Spinal cord (tissue), 10 donors: Measurements from ENCODE around the gene DGKZ. TPM values are rescaled to one million over a fixed set of nuclear protein-coding genes. Genes with fewer than 3 reads are reported as not detected.
A peak's percentile ranks its signal among the peaks of the same experiment; 100 is the strongest.

Experiments used
- DNase-seq, 6 donors: peaks; one replicate each; pipeline versions ENCODE4 v3.0.0 to v3.0.0-alpha.2; 2013 to 2015; ENCODE audit warnings: low spot score in 6 of 6, low read depth in 4 of 6
- H3K27ac ChIP-seq: one replicate; pipeline ENCODE4 v1.5.1; 2013; ENCODE audit warnings: low read depth, low read length, control low read depth
- H3K27me3 ChIP-seq: one replicate; pipeline ENCODE4 v1.6.1; 2013; ENCODE audit warnings: low read length; ENCODE audit not compliant: control insufficient read depth, insufficient read depth
- H3K36me3 ChIP-seq: one replicate; pipeline ENCODE4 v1.6.1; 2013; ENCODE audit warnings: low read length; ENCODE audit not compliant: control insufficient read depth, insufficient read depth
- H3K4me1 ChIP-seq: one replicate; pipeline ENCODE4 v1.6.1; 2013; ENCODE audit warnings: low read length; ENCODE audit not compliant: control insufficient read depth, insufficient read depth
- H3K4me3 ChIP-seq: one replicate; pipeline ENCODE4 v1.5.1; 2013; ENCODE audit warnings: low read depth, low read length, control low read depth
- H3K9me3 ChIP-seq: one replicate; pipeline ENCODE4 v1.6.1; 2013; ENCODE audit warnings: low read length; ENCODE audit not compliant: control insufficient read depth, insufficient read depth
- WGBS: methylation state at CpG from one replicate; pipeline ENCODE4 v1.1.5; 2013; ENCODE audit warnings: missing lambda C conversion rate; ENCODE audit not compliant: insufficient coverage; 5-methylcytosine and 5-hydroxymethylcytosine counted together
- polyA plus RNA-seq, 2 donors: library from polyadenylated mRNA; unstranded; fragments of 120-200 nt; gene quantifications; one replicate each; pipeline ENCODE4 v1.2.1, GENCODE V29; 2013; ENCODE audit not compliant: insufficient read length in 2 of 2
- total RNA-seq, 2 donors: library from RNA; depleted of rRNA in 1 of 2; stranded (reverse); fragments of 120-200 nt in 1 of 2; fragments of >200 nt in 1 of 2; gene quantifications; one replicate each; pipeline versions ENCODE4 v1.2.3 to v1.2.4, GENCODE V29; 2013 to 2014
- donor health status: healthy.

DGKZ gene
- total and polyA plus RNA-seq, 4 donors, result 27.1 to 83.2 (median 53.9) TPM

DNA sequence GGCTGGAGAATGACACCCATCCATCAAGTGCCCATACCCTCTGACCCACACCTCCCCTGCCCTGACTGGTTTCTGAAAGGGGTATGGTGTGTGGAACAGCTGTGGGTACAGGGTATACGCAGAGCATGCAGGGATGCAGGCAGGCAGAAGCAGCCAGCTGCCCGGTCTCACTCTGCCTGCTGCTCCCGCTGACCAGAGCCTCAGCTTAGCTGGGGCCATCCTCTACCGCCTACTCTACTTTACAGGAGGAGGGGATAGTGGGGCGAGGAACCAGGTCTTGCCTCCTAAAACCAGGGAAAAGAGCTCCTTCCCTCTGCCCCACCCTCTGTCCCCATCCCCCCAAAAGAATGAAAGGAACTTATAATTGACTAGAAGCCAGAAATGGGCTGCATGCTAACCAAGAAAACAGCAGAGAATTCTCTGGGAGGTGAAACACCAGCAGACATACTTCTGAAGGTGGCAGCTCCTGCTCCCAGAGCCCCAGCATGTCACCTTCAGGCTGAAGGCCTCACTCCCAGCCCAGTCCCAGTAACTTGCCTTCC lies 57.3 kb downstream of the DGKZ start:
- Histone ChIP-seq H3K27ac (no peak overlapping the region), H3K36me3 (peaks cover 73% of the 10 kb centered on the region), H3K4me3 (no peak overlapping the region), H3K27me3 (no peaks in the 10 kb centered on the region), H3K9me3 (no peaks in the 10 kb centered on the region), H3K4me1 (peaks cover under 1% of the 10 kb centered on the region)
- WGBS, result 80% methylated on average over 1 of the region's 5 CpGs
- no peak for DNase-seq

DNA sequence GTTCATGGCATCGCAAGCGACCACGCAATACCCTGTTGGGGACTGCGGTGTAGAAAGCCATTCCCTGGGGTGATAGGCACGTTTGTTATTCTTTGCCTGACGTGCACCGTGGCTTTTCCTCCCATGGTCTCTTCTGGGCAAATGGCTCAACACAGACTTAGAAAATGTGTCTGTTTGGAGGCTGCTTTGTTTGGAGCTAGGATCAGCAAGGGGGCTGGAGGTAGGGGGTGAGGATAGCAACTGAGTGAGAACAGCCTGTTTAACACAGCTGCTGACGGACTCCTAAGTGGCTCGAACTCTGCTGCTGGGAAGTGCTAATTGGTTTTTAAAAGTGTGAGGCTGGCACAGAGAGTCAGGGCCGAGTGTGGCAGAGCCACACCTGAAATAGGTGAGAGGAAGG lies 60.4 kb downstream of the DGKZ start:
- DNase-seq, result no peak
- Histone ChIP-seq H3K4me3 (no peak overlapping the region), H3K27ac (no peak overlapping the region), H3K9me3 (no peaks in the 10 kb centered on the region), H3K4me1 (peaks cover 7% of the 10 kb centered on the region), H3K36me3 (peaks cover 62% of the 10 kb centered on the region), H3K27me3 (no peaks in the 10 kb centered on the region)
- WGBS, result 77% methylated on average over 10 of the region's 10 CpGs

DNA sequence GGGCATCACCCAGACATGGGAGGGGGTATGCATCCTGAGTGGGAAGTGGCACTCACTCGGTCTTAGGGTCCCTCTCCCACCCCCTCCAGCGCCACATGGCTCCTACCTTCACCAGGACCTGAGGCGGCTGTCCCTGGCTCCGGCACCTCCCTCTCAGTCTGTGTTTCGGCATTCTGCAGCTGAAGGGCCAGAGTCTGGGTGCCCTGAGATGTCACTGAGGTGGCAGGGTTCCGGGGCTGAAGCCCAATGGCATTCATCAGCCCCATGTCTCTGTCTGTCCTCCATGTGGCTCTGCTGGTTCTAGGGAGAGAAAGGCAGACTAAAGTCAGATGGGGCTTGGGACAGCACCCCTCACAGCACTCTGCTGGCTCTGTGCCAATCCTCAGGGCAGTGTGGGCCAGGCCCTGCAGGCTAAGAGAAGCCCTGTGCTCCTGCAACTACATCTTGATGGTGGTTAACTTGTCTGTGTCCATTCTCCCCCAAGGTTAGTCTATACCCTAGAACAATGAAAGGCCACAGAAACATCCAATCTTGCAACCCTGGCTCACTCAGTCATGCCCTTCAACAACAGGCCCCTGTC lies 61.2 kb downstream of the DGKZ start:
- DNase-seq, result no peak
- Histone ChIP-seq H3K36me3 (peaks cover 62% of the 10 kb centered on the region), H3K4me1 (peaks cover 7% of the 10 kb centered on the region), H3K27ac (no peak overlapping the region), H3K27me3 (no peaks in the 10 kb centered on the region), H3K4me3 (no peak overlapping the region), H3K9me3 (no peaks in the 10 kb centered on the region)
- 97% methylated on average over 5 of the region's 6 CpGs for WGBS

DNA sequence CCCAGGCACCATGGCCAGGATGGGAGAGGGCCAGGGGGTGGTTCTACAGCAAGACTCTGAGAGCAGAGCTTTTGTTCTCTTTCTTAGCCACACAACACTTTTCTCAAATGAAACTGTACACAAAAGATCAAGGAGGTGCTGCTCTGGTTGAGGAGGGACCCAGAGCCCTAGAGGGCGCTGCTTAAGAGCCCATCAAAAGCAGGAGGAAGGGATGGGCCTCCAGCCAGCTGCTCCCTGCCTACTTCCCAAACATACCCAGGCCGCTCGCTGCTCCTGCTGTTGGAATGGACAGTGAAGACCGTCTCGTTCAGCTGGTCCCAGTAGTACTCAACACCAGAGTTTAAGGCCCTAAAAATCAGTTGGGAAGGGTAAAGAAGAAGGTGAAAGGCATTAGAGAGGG lies 62.8 kb downstream of the DGKZ start:
- peaks cover 62% of the 10 kb centered on the region for H3K36me3 ChIP-seq

DNA sequence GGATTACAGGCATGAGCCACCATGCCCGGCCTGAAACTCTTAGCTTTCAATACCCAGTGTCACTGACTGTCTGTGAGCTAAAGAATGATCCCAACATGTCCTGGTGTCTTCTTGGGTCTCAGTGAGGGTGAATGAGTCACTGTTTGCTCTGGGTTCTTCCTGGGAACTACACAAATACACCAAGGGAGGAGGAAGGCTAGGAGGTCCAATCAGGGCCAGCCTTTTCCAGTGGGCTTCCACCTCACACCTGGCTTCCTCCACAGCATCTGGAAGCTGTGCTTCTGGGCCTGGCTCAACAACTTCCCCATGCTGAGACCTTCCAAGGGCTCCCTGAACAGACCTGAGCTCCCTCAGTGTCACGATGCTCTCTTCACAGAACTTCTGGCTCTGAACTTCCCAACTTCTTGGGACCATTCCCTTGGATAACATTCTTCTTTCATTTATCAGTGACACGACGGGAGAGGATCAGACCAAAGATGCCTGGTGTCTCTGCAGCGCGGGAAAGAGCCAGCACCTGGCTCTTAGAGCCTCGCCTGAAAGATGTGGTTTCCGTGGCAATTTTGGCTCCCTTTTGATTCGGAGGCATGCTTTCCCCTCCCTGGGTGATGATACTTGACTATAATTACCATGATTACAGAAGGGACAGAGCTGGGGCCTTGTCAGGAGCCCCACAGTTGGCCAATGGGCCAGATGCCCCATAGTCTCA lies 66.7 kb downstream of the DGKZ start:
- no peak for DNase-seq
- no peaks in the 10 kb centered on the region for H3K27me3 ChIP-seq
- 50% methylated on average over 8 of the region's 9 CpGs for WGBS
- no peaks in the 10 kb centered on the region for H3K9me3 ChIP-seq
- no peak overlapping the region for H3K4me3 ChIP-seq
- H3K4me1 ChIP-seq, result peaks cover 19% of the 10 kb centered on the region
- H3K36me3 ChIP-seq, result peaks cover 44% of the 10 kb centered on the region
- no peak overlapping the region for H3K27ac ChIP-seq

More for the DNA sequence above, 62.8 kb downstream of the DGKZ start:
- no peaks in the 10 kb centered on the region for H3K9me3 ChIP-seq
- H3K27ac ChIP-seq, result no peak overlapping the region
- H3K4me1 ChIP-seq, result peaks cover 19% of the 10 kb centered on the region
- H3K27me3 ChIP-seq, result no peaks in the 10 kb centered on the region
- no peak overlapping the region for H3K4me3 ChIP-seq
- DNase-seq, result peak in 1 of 6 donors; percentile 44
- 50% methylated on average over 1 of the region's 5 CpGs for WGBS

DNA sequence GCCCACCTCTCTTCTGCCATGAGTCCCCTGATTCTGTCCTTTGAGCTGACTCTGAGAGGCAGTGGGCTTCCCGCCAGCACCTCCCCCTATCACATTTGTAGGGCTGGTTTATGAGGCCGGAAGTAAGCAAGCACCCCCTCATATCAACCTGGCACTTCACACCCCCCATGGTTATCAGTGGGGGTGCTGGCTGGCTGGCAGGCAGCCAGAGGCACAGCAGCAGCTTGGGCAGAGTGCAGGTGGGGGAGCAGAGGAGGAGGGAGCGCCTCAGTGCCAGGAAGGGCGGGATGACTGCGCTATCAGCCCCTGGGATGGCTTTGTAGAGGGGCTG lies 67.2 kb downstream of the DGKZ start:
- Histone ChIP-seq H3K4me3 (no peak overlapping the region), H3K27me3 (no peaks in the 10 kb centered on the region), H3K36me3 (peaks cover 39% of the 10 kb centered on the region), H3K4me1 (peaks cover 19% of the 10 kb centered on the region), H3K9me3 (no peaks in the 10 kb centered on the region), H3K27ac (no peak overlapping the region)
- WGBS, result 77% methylated on average over 3 of the region's 5 CpGs
- peak in 2 of 6 donors; percentile 22 to 73 for DNase-seq

DNA sequence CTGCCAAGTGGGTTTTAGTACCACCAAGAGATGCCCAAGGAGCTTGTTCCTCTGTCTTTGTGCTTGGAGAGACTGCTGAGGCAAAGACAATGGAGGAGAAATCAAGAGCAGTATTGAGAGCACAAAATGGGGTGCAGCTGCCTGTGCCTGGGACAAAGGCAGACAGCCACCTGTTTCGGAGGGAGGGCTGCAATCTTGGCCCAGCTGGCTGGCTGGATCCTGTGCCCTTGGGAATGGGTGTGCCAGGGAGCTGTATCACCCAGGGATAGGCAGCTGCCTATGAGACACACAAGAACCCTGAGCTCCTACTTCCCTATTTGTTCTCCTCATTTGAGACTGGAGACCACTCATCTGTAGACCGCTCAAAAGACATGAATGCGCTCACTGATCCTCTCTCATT lies 67.6 kb downstream of the DGKZ start:
- peak in 1 of 6 donors; percentile 29 for DNase-seq
- H3K4me3 ChIP-seq, result no peak overlapping the region

DNA sequence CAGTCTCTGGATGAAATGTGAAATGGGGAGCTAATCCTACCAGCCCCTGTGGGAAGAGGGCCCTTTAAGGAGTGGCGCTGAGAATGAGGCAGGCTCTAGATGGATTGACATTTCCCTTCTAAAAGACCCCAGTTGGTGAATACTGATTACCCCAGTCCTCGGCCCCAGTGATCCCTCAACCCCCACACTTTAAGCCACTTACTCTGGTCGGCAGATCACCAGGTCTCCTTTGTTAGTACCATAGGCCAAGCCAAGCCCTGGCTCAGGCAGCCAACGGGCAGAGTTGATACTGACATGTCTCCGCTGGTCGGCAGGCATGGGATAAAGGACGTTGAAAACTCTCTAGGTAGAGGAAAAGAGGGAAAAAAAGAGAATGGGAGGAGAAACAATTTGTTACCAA lies 70.4 kb downstream of the DGKZ start:
- H3K36me3 ChIP-seq, result peaks cover 32% of the 10 kb centered on the region
- H3K9me3 ChIP-seq, result no peaks in the 10 kb centered on the region
- no peak for DNase-seq
- H3K4me1 ChIP-seq, result peaks cover 13% of the 10 kb centered on the region
- no peak overlapping the region for H3K4me3 ChIP-seq
- H3K27ac ChIP-seq, result no peak overlapping the region
- 45% methylated on average over 6 of the region's 7 CpGs for WGBS
- H3K27me3 ChIP-seq, result no peaks in the 10 kb centered on the region

More for the DNA sequence above, 67.6 kb downstream of the DGKZ start:
- peaks cover 16% of the 10 kb centered on the region for H3K4me1 ChIP-seq
- H3K9me3 ChIP-seq, result no peaks in the 10 kb centered on the region
- H3K27ac ChIP-seq, result no peak overlapping the region
- 50% methylated on average over 3 of the region's 3 CpGs for WGBS
- H3K36me3 ChIP-seq, result peaks cover 35% of the 10 kb centered on the region
- H3K27me3 ChIP-seq, result no peaks in the 10 kb centered on the region

DNA sequence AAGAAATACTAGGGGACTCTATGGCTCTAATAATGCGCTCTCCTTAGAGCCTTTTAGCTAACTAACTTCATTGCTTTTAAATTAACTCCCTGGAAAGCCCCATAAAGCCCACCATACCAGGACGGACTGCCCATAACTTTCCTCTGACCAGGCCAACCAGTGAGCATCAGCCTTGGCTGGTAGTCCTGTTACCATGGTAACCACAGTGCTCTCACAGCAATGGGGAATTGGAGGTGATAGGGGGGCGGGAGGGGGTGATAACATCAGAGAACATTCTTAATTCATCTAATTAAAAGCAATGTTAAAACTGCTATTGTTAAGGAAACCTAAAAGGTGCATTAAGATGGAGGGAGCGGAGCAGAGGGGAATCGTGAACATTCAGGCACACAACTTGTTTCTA lies 71.5 kb downstream of the DGKZ start:
- Histone ChIP-seq H3K27ac (no peak overlapping the region), H3K27me3 (no peaks in the 10 kb centered on the region), H3K4me1 (peaks cover 13% of the 10 kb centered on the region), H3K36me3 (peaks cover 24% of the 10 kb centered on the region), H3K4me3 (no peak overlapping the region), H3K9me3 (no peaks in the 10 kb centered on the region)
- DNase-seq, result peak in 5 of 6 donors; percentile 24 to 85 (median 38)
- no CpG with 5 or more reads among the region's 5 CpGs for WGBS

DNA sequence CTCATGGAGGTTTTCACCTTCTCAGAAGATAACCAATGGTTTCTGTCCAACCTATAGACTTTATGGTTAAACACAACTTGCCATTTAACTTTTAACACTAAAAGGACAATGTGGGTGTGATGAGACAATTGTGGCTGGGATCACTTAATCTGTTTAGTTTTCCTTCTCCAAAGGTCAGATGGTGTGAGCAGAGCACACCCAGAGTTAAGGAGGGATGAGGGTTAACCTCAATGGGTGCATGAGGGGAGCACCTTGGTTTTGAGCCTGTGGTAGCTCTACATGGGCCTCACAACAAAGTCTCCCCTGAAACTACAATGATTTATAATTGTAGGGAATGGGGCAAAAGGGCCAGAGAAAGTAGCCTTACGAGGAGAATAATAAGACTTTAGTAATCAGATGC lies 73.2 kb downstream of the DGKZ start:
- H3K36me3 ChIP-seq, result peaks cover 10% of the 10 kb centered on the region
- DNase-seq, result no peak
- H3K9me3 ChIP-seq, result no peaks in the 10 kb centered on the region
- H3K27me3 ChIP-seq, result no peaks in the 10 kb centered on the region
- H3K4me1 ChIP-seq, result no peaks in the 10 kb centered on the region
- WGBS, result no CpG with 5 or more reads among the region's 1 CpG
- no peak overlapping the region for H3K27ac ChIP-seq
- H3K4me3 ChIP-seq, result no peak overlapping the region
